Measurements from ENCODE around the gene UNC13B. TPM values are rescaled to one million over a fixed set of nuclear protein-coding genes. Genes with fewer than 3 reads are reported as not detected.

The UNC13B gene
- total and polyA plus RNA-seq, 2 donors (not counting 1 experiment from before 2014, with no cell fraction given), result 0.19 to 0.25 TPM

GRCh38 chr9:35254984-35255857, 93.4 kb downstream of the UNC13B start:
- no peaks in the 10 kb centered on the region for H3K36me3 ChIP-seq (replicated peaks in 1 of 2; ENCODE audit: control extremely low read depth in 1 of 2, control insufficient read depth in 1 of 2, extremely low read depth in 1 of 2, insufficient read depth in 2 of 2, low read length in 1 of 2)
- 88% methylated on average over 2 of the region's 8 CpGs for WGBS (ENCODE audit: insufficient coverage)
- Mint-ChIP-seq H3K4me1 (no peaks in the 10 kb centered on the region), H3K27ac (no peak overlapping the region), H3K9me3 (ENCODE audit: insufficient read depth) (no peaks in the 10 kb centered on the region), H3K4me3 (no peak overlapping the region), H3K27me3 (peaks cover 14% of the 10 kb centered on the region)
- no peak overlapping the region for H2AFZ ChIP-seq (ENCODE audit: insufficient read depth, low read depth, low read length, poor library complexity, severe bottlenecking)
- no peaks in the 10 kb centered on the region for H3K79me2 ChIP-seq (ENCODE audit: control insufficient read depth, insufficient read depth, low read length)
- no peak for ATAC-seq (ENCODE audit: low read depth)
- intact Hi-C loops (cut with micrococcal nuclease), result no loop called here
- H3K27me3 ChIP-seq (replicated peaks in 1 of 4; ENCODE audit: control extremely low read depth in 1 of 4, control insufficient read depth in 3 of 4, insufficient read depth in 4 of 4, low read length in 3 of 4), result no peaks in the 10 kb centered on the region
- POLR2A ChIA-PET, result no interaction called here
- CTCF ChIA-PET, result interaction anchor here (1.5 kb wide), 1 partner anchor 356 kb away, joined by 6 read pairs; no protein-coding TSS in a partner anchor
- H3K4me1 ChIP-seq (ENCODE audit: control insufficient read depth in 2 of 2, insufficient read depth in 2 of 2, low read length in 2 of 2), result no peaks in the 10 kb centered on the region
- TF ChIP-seq CTCF (IDR thresholded peaks at IDR 0.05) (no peak), EZH2 (IDR thresholded peaks at IDR 0.05; ENCODE audit: borderline replicate concordance, insufficient read depth, low read depth, low read length, poor library complexity, severe bottlenecking) (no peak)
- H3K9ac ChIP-seq (ENCODE audit: low read length), result no peak overlapping the region
- no peak overlapping the region for H3K4me2 ChIP-seq (replicated peaks; ENCODE audit: low read depth, low read length, poor library complexity, severe bottlenecking)
- no peak overlapping the region for H3K27ac ChIP-seq (ENCODE audit: low read length in 2 of 2)
- no peak for DNase-seq
- H3K4me3 ChIP-seq (ENCODE audit: control extremely low read depth in 1 of 5, extremely low read depth in 1 of 5, insufficient read depth in 1 of 5, low read depth in 2 of 5, low read length in 4 of 5), result no peak overlapping the region
- H4K20me1 ChIP-seq (ENCODE audit: control insufficient read depth, insufficient read depth, low read length, poor library complexity, severe bottlenecking), result no peaks in the 10 kb centered on the region
- no peaks in the 10 kb centered on the region for H3K9me3 ChIP-seq (ENCODE audit: control extremely low read depth in 1 of 3, control insufficient read depth in 2 of 3, insufficient read depth in 1 of 3, low read length in 2 of 3)

- Mint-ChIP-seq H3K4me3 (no peak overlapping the region), H3K9me3 (ENCODE audit: insufficient read depth) (no peaks in the 10 kb centered on the region), H3K27ac (no peak overlapping the region), H3K27me3 (peaks cover 9% of the 10 kb centered on the region), H3K4me1 (no peaks in the 10 kb centered on the region)
- no peak overlapping the region for H3K9ac ChIP-seq (ENCODE audit: low read length)
- ChIA-PET POLR2A (no interaction called here), CTCF (interaction anchor here (0.8 to 3.2 kb wide), 9 partner anchors 13 to 364 kb away, joined by 3 to 32 read pairs (median 4); partner anchors contain the start of genes ATOSB and STOML2)
- ATAC-seq (ENCODE audit: low read depth) (no peak), DNase-seq (no peak)
- H4K20me1 ChIP-seq (ENCODE audit: control insufficient read depth, insufficient read depth, low read length, poor library complexity, severe bottlenecking), result no peaks in the 10 kb centered on the region
- no peaks in the 10 kb centered on the region for H3K9me3 ChIP-seq (ENCODE audit: control extremely low read depth in 1 of 3, control insufficient read depth in 2 of 3, insufficient read depth in 1 of 3, low read length in 2 of 3)
- H3K36me3 ChIP-seq (replicated peaks in 1 of 2; ENCODE audit: control extremely low read depth in 1 of 2, control insufficient read depth in 1 of 2, extremely low read depth in 1 of 2, insufficient read depth in 2 of 2, low read length in 1 of 2), result no peaks in the 10 kb centered on the region
- H3K79me2 ChIP-seq (ENCODE audit: control insufficient read depth, insufficient read depth, low read length), result no peaks in the 10 kb centered on the region
- TF ChIP-seq EZH2 (IDR thresholded peaks at IDR 0.05; ENCODE audit: borderline replicate concordance, insufficient read depth, low read depth, low read length, poor library complexity, severe bottlenecking), result no peak
- TF ChIP-seq CTCF (IDR thresholded peaks at IDR 0.05), result no peak
- intact Hi-C loops (cut with micrococcal nuclease), result no loop called here
- 96% methylated on average over 2 of the region's 6 CpGs for WGBS (ENCODE audit: insufficient coverage)
- no peaks in the 10 kb centered on the region for H3K4me1 ChIP-seq (ENCODE audit: control insufficient read depth in 2 of 2, insufficient read depth in 2 of 2, low read length in 2 of 2)
- H3K27me3 ChIP-seq (replicated peaks in 1 of 4; ENCODE audit: control extremely low read depth in 1 of 4, control insufficient read depth in 3 of 4, insufficient read depth in 4 of 4, low read length in 3 of 4), result no peaks in the 10 kb centered on the region
- H3K27ac ChIP-seq (ENCODE audit: low read length in 2 of 2), result no peak overlapping the region
- H2AFZ ChIP-seq (ENCODE audit: insufficient read depth, low read depth, low read length, poor library complexity, severe bottlenecking), result no peak overlapping the region
- no peak overlapping the region for H3K4me2 ChIP-seq (replicated peaks; ENCODE audit: low read depth, low read length, poor library complexity, severe bottlenecking)
- no peak overlapping the region for H3K4me3 ChIP-seq (ENCODE audit: control extremely low read depth in 1 of 5, extremely low read depth in 1 of 5, insufficient read depth in 1 of 5, low read depth in 2 of 5, low read length in 4 of 5)
Measured at GRCh38 chr9:35257986-35258659, 96.3 kb downstream of the UNC13B start.

All from B cell (primary cell).